Stimulated activated naive B cell treated with anti-CD40 and anti-IgM and Interleukin-4, amounts not matched to agents 10 μg/mL and 1 μg/mL and 100 μg/mL, for 72 hours (primary cell): Measurements from ENCODE around the gene SV2C.
"Not testable (repeated sequence)": the region's sequence is repeated elsewhere in the genome, so short reads cannot be mapped to it uniquely, and the experiment has no call there.

Source experiments
- ATAC-seq, 2 donors: fragments of 150-1000 bp; cut with Tn5 transposase; replicated peaks; 2 replicates each; pipeline ENCODE4 v1.10.0; 2021; ENCODE audit warnings: moderate library complexity in 1 of 2
- DNase-seq: peaks from one replicate; pipeline ENCODE4 v3.0.0; 2021
- H3K27ac Mint-ChIP-seq: one replicate; pipeline ENCODE4 v1.8.0; 2022; ENCODE audit warnings: mild to moderate bottlenecking, mixed read lengths
- H3K27me3 Mint-ChIP-seq, 2 donors: one replicate each; pipeline ENCODE4 v1.8.0; 2022; ENCODE audit warnings: mixed read lengths in 2 of 2
- H3K36me3 Mint-ChIP-seq, 2 donors: one replicate each; pipeline ENCODE4 v1.8.0; 2022; ENCODE audit warnings: mixed read lengths in 2 of 2, mild to moderate bottlenecking in 1 of 2
- H3K4me1 Mint-ChIP-seq, 2 donors: one replicate each; pipeline ENCODE4 v1.8.0; 2022; ENCODE audit warnings: mixed read lengths in 2 of 2, mild to moderate bottlenecking in 1 of 2
- H3K4me3 Mint-ChIP-seq, 2 donors: one replicate each; pipeline ENCODE4 v1.8.0; 2022; ENCODE audit warnings: mild to moderate bottlenecking in 2 of 2, mixed read lengths in 2 of 2, moderate library complexity in 1 of 2
- H3K9me3 Mint-ChIP-seq, 2 donors: one replicate each; pipeline ENCODE4 v1.8.0; 2022; ENCODE audit warnings: mixed read lengths in 2 of 2, mild to moderate bottlenecking in 1 of 2

The SV2C gene

DNA sequence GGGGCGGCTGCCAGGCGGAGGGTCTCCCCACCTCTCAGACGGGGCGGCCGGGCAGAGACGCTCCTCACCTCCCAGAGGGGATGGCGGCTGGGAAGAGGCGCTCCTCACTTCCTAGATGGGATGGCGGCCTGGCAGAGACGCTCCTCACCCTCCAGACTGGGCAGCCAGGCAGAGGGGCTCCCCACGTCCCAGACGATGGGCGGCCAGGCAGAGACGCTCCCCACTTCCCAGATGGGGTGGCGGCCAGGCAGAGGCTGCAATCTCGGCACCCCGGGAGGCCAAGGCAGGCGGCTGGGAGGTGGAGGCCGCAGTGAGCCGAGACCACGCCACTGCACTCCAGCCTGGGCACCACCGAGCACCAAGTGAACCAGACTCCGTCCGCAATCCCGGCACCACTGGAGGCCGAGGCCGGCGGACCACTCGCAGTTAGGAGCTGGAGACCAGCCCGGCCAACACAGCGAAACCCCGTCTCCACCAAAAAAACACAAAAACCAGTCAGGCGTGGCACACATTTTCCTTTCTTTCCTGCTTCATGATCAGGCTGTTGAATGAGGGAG is 253.1 kb downstream of the SV2C start:
- not testable (repeated sequence) for ATAC-seq

GRCh38 chr5:76337953-76338451 is 254.8 kb downstream of the SV2C start:
- peak; percentile 41 to 47 for ATAC-seq
- Mint-ChIP-seq H3K4me1 (peaks cover 2 to 7% of the 10 kb centered on the region in 2 donors), H3K9me3 (no peaks in the 10 kb centered on the region), H3K27me3 (no peaks in the 10 kb centered on the region), H3K4me3 (no peak overlapping the region), H3K27ac (no peak overlapping the region), H3K36me3 (no peaks in the 10 kb centered on the region)
- DNase-seq, result no peak

More for the DNA sequence above, 253.1 kb downstream of the SV2C start:
- not testable (repeated sequence) for H3K27ac Mint-ChIP-seq, H3K4me1 Mint-ChIP-seq, H3K9me3 Mint-ChIP-seq, DNase-seq, H3K4me3 Mint-ChIP-seq, H3K36me3 Mint-ChIP-seq, H3K27me3 Mint-ChIP-seq

DNA sequence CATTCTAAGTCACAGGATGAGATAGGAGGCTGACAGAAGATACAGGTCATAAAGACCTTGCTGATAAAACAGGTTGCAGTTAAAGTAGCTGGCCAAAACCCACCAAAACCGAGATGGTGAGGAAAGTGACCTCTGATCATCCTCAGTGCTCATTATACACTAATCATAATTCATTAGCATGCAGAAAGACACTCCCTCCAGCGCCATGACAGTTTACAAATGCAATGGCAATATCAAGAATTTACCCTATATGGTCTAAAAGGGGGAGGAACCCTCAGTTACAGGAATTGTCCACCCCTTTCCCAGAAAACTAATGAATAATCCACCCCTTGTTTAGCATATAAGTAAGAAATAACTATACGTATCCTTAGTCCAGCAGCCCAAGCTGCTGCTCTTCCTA is 256.7 kb downstream of the SV2C start:
- no peak for ATAC-seq

GRCh38 chr5:76341651-76342334 is 258.6 kb downstream of the SV2C start:
- DNase-seq, result no peak
- ATAC-seq, result peak in 1 of 2 donors; percentile 42
- Mint-ChIP-seq H3K36me3 (no peaks in the 10 kb centered on the region), H3K27ac (no peak overlapping the region), H3K9me3 (no peaks in the 10 kb centered on the region), H3K4me1 (peaks cover 2 to 7% of the 10 kb centered on the region in 2 donors), H3K4me3 (no peak overlapping the region), H3K27me3 (no peaks in the 10 kb centered on the region)

More for the DNA sequence above, 256.7 kb downstream of the SV2C start:
- H3K4me1 Mint-ChIP-seq, result peaks cover 2 to 7% of the 10 kb centered on the region in 2 donors
- H3K27ac Mint-ChIP-seq, result no peak overlapping the region
- no peaks in the 10 kb centered on the region for H3K27me3 Mint-ChIP-seq
- no peak for DNase-seq
- no peaks in the 10 kb centered on the region for H3K9me3 Mint-ChIP-seq
- no peaks in the 10 kb centered on the region for H3K36me3 Mint-ChIP-seq
- no peak overlapping the region for H3K4me3 Mint-ChIP-seq

DNA sequence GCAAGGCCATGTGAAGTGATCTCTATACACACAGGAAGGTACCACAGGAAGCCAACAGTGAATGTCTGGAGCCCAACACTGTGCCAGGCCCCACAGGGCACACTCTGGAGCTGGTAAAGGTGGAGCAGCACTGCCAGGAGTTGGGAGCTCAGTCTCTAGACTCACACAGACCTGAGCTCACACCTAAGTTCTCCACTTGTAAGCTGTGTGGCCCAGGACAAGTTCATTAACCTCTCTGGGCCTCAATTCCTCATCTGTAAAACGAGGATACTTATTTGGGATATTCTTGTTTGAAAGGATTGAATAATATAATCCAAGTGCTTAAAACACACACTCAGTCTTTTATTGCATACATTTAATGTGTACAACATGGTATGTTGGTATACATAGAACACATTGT is 259.3 kb downstream of the SV2C start:
- H3K27me3 Mint-ChIP-seq, result no peaks in the 10 kb centered on the region
- ATAC-seq, result no peak
- no peak overlapping the region for H3K4me3 Mint-ChIP-seq
- H3K9me3 Mint-ChIP-seq, result no peaks in the 10 kb centered on the region
- H3K36me3 Mint-ChIP-seq, result no peaks in the 10 kb centered on the region
- DNase-seq, result no peak
- H3K27ac Mint-ChIP-seq, result no peak overlapping the region
- H3K4me1 Mint-ChIP-seq, result peaks cover 2 to 7% of the 10 kb centered on the region in 2 donors

- Mint-ChIP-seq H3K27ac (no peak overlapping the region), H3K27me3 (peaks cover 0 to 3% of the 10 kb centered on the region in 2 donors), H3K4me3 (no peak overlapping the region), H3K9me3 (no peaks in the 10 kb centered on the region), H3K4me1 (peaks cover 0 to 12% of the 10 kb centered on the region in 2 donors), H3K36me3 (no peaks in the 10 kb centered on the region)
- ATAC-seq, result peak in 1 of 2 donors; percentile 16
- DNase-seq, result no peak
These were observed 262.4 kb downstream of the SV2C start for GRCh38 chr5:76345582-76345981.

GRCh38 chr5:76351176-76351575 is 268.0 kb downstream of the SV2C start:
- Mint-ChIP-seq H3K27ac (no peak overlapping the region), H3K4me3 (no peak overlapping the region), H3K4me1 (peaks cover 4 to 17% of the 10 kb centered on the region in 2 donors), H3K36me3 (no peaks in the 10 kb centered on the region), H3K27me3 (peaks cover 0 to 3% of the 10 kb centered on the region in 2 donors), H3K9me3 (no peaks in the 10 kb centered on the region)
- ATAC-seq (peak; percentile 35 to 55), DNase-seq (no peak)

GRCh38 chr5:76351577-76351976 is 268.4 kb downstream of the SV2C start:
- Mint-ChIP-seq H3K27me3 (peaks cover 0 to 3% of the 10 kb centered on the region in 2 donors), H3K4me1 (peaks cover 4 to 17% of the 10 kb centered on the region in 2 donors), H3K4me3 (no peak overlapping the region), H3K36me3 (no peaks in the 10 kb centered on the region), H3K27ac (peak overlapping the region; percentile 85), H3K9me3 (no peaks in the 10 kb centered on the region)
- DNase-seq (peak; percentile 48), ATAC-seq (peak; percentile 100)

DNA sequence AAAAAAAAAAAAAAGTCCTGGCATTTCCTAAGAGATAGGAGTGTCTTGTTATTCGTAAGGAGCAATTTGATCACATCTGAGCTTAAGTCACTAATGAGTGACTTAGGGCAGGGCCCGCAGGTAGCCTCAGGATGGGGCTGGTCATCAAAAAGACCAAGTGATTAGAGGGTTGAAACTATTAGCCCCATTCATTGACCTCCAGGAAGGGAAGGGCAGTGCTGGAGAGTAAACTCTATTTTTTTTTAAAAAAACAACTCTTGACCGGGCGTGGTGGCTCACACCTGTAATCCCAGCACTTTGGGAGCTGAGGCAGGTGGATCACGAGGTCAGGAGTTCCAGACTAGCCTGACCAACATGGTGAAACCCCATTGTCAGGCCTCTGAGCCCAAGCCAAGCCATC is 273.7 kb downstream of the SV2C start:
- no peak overlapping the region for H3K4me3 Mint-ChIP-seq
- peaks cover 6 to 7% of the 10 kb centered on the region in 2 donors for H3K27me3 Mint-ChIP-seq
- H3K36me3 Mint-ChIP-seq, result no peaks in the 10 kb centered on the region
- no peak for ATAC-seq
- peaks cover 0 to 6% of the 10 kb centered on the region in 2 donors for H3K4me1 Mint-ChIP-seq
- DNase-seq, result no peak
- H3K27ac Mint-ChIP-seq, result no peak overlapping the region
- H3K9me3 Mint-ChIP-seq, result no peaks in the 10 kb centered on the region

DNA sequence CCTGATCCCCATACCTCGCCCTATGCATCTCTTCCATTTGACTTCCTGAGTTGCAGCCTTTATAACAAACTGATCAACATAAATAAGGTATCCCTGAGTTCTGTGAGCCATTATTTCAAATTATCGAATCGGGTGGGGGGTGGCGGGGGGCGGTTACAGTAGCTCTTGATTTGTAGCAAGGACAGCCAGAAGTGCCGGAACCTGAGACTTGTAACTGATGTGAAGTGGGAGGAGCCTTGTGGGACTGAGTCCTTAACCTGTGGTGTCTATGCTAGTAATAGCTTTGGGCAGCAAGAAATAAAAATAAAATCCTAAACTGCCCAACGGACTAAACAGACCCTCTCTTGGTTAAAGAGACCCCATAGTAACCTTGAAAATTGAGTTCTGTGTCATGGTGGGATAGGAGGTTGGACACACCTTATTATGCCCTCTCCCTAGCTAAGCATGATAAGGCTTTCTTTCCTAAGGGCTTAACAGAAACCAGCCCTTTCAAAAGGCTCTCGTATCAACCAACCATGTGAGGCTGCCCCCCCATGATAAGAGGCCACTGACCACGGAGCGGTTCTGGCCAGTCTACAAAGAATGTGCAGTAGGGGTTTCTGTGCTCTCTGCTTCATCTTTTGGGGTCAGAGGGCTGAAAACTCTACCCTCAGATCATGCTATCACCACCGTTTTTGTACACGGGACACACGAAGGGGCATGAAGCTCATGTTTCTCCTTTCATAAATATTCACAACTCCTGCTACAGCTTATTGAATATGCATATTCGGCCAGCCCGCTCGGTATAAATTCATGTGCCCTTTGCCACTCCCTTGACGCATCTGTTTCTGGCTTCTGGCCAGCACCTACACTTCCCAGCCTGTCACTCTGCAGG is 280.4 kb downstream of the SV2C start:
- no peak overlapping the region for H3K27ac Mint-ChIP-seq
- no peaks in the 10 kb centered on the region for H3K4me1 Mint-ChIP-seq
- H3K9me3 Mint-ChIP-seq, result no peaks in the 10 kb centered on the region
- ATAC-seq (no peak), DNase-seq (no peak)
- H3K27me3 Mint-ChIP-seq, result peaks cover under 1 to 2% of the 10 kb centered on the region in 2 donors
- H3K36me3 Mint-ChIP-seq, result no peaks in the 10 kb centered on the region
- no peak overlapping the region for H3K4me3 Mint-ChIP-seq

GRCh38 chr5:76364226-76364589 is 281.0 kb downstream of the SV2C start:
- no peak overlapping the region for H3K4me3 Mint-ChIP-seq
- no peaks in the 10 kb centered on the region for H3K27me3 Mint-ChIP-seq
- peaks cover 0 to 1% of the 10 kb centered on the region in 2 donors for H3K9me3 Mint-ChIP-seq
- DNase-seq, result no peak
- no peak for ATAC-seq
- H3K36me3 Mint-ChIP-seq, result no peaks in the 10 kb centered on the region
- H3K27ac Mint-ChIP-seq, result no peak overlapping the region
- H3K4me1 Mint-ChIP-seq, result peaks cover 0 to 3% of the 10 kb centered on the region in 2 donors

DNA sequence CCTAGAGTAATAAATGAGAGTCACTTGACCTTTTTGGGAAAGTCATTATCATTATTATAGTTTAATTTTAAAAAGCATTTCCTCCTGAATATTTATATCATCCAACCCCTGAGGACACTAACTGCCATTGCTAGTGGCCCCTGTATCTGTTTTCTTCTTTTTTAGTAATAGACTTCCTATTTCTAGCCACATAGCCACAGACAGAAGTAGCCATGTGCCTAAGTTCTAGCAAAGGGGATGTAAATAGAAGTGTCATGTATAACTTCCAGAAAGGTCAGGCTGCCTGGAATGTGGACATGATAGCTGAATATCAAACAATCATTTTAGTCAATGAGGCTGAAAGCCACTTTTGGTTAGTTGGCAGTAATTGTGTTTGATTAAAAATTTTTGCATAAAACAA is 282.4 kb downstream of the SV2C start:
- Mint-ChIP-seq H3K27ac (no peak overlapping the region), H3K4me1 (peaks cover 0 to 3% of the 10 kb centered on the region in 2 donors)

GRCh38 chr5:76366596-76366995 is 283.4 kb downstream of the SV2C start:
- no peak for DNase-seq
- no peak for ATAC-seq
- peaks cover 0 to 1% of the 10 kb centered on the region in 2 donors for H3K9me3 Mint-ChIP-seq
- peaks cover 0 to 3% of the 10 kb centered on the region in 2 donors for H3K4me1 Mint-ChIP-seq
- no peaks in the 10 kb centered on the region for H3K27me3 Mint-ChIP-seq
- H3K4me3 Mint-ChIP-seq, result no peak overlapping the region
- H3K27ac Mint-ChIP-seq, result no peak overlapping the region
- H3K36me3 Mint-ChIP-seq, result no peaks in the 10 kb centered on the region

More for the DNA sequence above, 282.4 kb downstream of the SV2C start:
- Mint-ChIP-seq H3K27me3 (no peaks in the 10 kb centered on the region), H3K9me3 (peaks cover 0 to 1% of the 10 kb centered on the region in 2 donors), H3K36me3 (no peaks in the 10 kb centered on the region), H3K4me3 (no peak overlapping the region)
- DNase-seq, result no peak
- ATAC-seq, result no peak

GRCh38 chr5:76367623-76368371 is 284.6 kb downstream of the SV2C start:
- no peak overlapping the region for H3K27ac Mint-ChIP-seq
- peaks cover 0 to 3% of the 10 kb centered on the region in 2 donors for H3K27me3 Mint-ChIP-seq

More at GRCh38 chr5:76367623-76368371, 284.6 kb downstream of the SV2C start:
- no peaks in the 10 kb centered on the region for H3K36me3 Mint-ChIP-seq
- H3K9me3 Mint-ChIP-seq, result peaks cover 0 to 2% of the 10 kb centered on the region in 2 donors
- ATAC-seq, result peak; percentile 77 to 93
- no peak overlapping the region for H3K4me3 Mint-ChIP-seq
- DNase-seq, result no peak
- H3K4me1 Mint-ChIP-seq, result peaks cover 0 to 3% of the 10 kb centered on the region in 2 donors
